SK-N-MC (cell line): ENCODE measurements around the gene USP9Y.

Experiments
- EZH2 ChIP-seq: fragments of 200-600 bp; sonication (generic); IDR thresholded peaks from one replicate; pipeline ENCODE4 v1.6.1; 2017; ENCODE audit warnings: antibody characterized with exemption
- POLR2AphosphoS5 ChIP-seq: IDR thresholded peaks from 2 replicates; pipeline ENCODE4 v1.6.1; 2012; ENCODE audit warnings: mild to moderate bottlenecking, low read depth, low read length, borderline replicate concordance

GRCh38 chrY:12681535-12681934 lies 19.5 kb upstream of the USP9Y start:
- TF ChIP-seq EZH2 (no peak), POLR2AphosphoS5 (no peak)
